Glomerular visceral epithelial cell (primary cell): Measurements from ENCODE around the gene YIF1A.

ENCODE experiments used
- DNase-seq: peaks from one replicate; pipeline ENCODE4 v3.0.0-alpha.2; 2016; ENCODE audit errors: extremely low spot score

The YIF1A gene

DNA sequence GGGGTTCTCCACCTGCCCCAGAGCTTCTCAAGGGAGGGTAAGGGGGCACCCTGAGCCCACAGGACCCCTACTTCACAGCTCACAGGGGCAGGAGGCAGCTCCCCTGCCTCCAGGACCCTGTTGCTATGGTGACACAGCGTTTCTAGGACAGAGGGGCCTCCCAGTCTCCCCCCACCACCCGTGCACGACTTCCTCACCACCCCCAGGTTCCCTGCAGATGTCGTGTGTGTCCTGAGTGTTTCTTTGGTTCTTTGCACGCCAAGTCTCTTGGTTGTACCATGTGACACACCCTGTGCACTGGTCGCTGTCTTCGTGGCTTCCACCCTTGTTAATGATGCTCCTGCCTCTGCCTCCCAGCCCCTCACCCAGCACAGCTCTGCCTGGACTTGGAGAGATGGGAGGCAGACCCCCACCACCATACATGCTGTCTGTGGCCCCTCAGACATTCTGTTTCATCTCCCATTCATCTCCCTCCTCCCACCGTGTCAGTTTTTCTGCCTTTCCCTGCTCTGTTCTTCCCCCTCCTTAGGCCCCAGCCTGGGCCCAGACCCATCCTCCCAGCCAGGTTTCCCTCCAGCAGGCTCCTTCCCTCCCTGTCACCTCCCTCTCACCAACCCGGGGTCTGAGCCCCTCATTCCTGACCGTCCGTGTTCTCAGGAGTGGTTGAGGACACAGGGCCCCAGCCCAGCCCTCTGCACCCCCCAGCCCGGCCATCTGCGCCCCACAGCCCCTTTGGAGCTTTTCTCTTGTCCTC is 45.0 kb downstream of the YIF1A start:
- no peak for DNase-seq

DNA sequence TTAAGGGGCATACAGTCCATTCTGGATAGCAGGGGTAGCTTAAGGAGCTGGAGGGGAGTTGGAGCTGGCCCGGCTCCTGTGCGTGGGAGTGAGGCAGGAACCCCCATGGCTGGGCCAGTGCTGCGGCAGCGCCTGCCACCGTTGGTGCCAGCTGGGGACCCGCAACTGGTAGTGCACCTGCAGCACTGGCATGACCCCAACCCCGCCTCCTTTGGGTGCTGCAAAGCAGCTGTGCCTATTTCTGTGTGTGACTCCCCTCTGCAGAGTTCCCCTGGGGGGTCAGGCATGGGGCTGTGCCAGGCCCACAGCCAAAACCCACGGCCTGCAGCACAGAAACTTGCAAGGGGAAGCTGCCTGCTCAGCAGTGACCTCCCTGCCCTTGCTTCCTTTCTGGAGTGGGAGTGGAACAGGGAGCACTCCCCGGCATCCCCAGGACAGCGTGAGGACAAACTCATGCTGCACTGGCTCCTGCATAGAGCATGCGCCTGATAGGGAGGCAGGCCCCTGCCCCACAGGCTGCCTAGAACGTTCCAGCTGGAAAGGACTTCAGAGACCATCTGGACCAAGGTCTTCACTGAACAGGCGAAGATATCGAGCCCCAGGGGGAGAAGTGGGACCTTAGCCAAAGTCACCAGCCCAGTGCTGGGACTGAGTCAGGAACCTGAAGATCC is 46.7 kb downstream of the YIF1A start:
- DNase-seq = no peak

DNA sequence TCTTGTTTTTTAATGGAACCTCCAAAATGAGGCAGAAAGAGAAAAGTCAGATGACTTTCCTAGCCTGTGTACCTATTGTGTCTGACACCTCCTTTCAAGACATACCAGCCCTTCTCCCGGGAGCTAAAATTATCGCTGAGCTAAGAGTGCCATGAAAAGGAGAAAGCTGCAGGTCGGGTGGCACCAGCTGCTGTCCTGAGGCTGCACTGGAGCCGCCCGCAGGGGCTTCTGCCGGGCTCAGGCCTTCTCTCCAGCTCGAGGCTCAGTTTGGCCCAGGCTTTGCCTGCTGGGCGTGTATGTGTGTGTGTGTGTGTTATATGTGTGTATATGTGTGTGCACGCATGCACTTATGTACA is 48.2 kb downstream of the YIF1A start:
- DNase-seq = no peak

DNA sequence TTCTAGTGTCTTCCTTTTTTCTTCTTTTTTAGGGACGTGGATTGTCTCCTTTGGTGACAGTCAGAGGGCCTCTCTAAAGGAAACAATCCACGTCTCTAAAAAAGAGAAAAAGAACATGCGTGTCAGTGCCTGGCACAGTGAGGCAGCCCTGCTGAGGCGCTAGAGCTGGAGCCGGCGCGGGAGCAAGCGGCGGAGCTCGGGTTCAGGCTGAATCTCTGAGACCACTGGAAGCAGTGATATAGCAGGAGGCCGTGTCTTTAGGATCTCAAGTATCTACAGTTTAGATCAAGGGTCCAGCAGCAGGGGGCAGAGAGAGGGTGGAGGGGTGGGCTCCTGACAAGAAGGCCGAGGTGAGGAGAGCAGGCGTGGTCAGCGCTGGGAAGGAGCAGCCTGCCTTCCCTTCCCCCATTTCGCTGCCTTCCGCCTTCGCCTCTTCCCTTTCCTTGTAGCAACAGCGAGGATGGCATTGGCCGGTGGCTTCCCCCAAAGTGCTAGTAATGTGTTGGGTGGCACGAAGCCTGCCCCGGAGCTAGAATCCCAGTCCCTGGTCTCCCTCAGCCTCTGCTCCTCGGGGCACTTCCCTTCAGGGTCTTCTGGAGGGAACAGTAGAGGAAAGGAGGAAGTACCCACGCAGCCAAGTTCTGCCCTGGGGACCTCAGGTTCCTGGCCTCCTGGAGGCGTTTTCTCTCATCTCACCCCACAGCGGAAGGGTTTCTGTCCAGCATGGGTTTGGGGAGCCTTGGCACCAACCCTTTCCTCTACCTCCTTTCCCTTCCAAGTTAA is 48.8 kb downstream of the YIF1A start:
- no peak for DNase-seq

DNA sequence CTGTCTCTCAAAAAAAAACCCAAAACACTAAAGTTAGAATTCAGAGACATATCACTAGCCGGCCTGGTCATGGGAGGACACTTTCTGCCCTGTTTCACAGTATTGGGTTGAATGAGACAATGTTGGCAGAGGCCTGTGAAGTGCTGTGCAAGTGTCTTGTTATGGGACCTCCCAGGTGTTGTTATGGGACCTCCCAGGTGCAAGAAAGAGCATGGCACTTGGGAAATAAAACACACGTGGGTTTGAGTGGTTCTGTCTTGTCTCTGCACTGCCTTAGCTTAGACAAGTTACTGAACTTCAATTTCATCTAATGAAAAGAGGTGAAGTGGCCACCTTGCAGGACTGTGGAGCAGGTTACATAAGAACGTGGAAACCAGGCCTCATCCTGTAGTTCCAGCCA is 49.4 kb downstream of the YIF1A start:
- no peak for DNase-seq

DNA sequence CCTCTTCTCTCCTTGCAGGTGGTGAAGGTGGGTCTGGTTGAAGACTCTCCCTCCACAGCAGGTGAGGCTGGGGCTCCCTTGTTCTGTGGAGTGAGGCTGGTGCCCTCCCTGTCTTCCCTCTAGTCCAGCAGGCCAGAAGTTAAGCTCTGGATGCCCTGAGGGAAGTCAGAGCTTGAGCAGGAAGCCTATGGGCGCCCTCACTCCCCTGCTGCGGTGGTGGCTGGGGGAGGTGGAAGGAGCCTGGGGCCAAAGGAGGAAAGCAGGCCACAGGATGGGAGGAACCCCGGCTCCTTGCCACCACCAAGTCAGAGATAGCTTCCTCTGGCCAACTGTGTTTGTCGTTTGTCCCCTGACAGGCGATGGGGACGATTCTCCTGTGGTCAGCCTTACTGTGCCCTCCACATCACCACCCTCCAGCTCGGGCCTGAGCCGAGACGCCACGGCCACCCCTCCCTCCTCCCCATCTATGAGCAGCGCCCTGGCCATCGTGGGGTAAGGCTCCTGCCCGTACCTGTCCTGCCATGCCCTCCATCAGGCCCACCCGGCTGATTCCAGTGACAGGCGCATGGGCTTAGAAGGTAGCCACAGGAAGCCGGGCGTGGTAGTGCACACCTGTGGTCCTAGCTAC is 50.0 kb downstream of the YIF1A start:
- no peak for DNase-seq

DNA sequence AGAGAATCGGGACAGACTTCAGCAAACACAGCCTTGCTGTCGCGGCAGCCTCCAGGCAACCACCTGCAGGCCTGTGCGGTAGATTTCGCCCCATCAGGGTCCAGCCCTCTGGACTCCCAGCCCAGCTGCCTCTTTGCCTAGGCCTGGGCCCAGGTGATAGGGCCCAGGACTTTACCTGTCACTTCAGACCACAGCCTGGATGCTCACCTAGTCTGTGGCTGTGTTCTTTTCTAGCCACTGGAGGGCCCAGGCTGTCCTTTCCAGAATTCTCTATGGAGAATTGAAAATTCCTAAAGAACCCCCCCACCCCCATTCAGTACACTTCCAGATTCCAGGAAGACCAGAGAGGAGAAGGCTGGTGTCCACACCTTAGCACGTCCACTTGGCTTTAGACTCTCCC is 51.1 kb downstream of the YIF1A start:
- no peak for DNase-seq

DNA sequence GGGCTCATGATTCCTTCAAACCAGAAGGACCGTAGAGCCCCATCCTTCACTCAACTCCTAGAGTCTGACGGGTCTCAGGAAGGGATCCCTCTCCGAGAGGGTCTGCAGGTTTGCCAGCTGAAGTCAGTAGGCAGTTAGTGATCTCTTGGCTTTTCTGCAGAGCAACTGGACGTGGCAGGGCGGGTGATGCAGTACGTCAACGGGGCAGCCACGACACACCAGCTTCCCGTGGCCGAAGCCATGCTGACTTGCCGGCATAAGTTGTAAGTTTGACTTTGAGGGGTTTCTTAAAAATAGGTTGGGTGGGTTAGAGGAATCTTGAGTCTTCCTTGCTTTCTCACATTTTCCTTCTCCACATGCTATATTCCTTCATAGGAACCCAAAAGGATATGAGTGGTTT is 53.8 kb downstream of the YIF1A start:
- DNase-seq = no peak
